ENCODE measurements around the gene FXYD7. TPM values are rescaled to one million over a fixed set of nuclear protein-coding genes. Genes with fewer than 3 reads are reported as not detected.

FXYD7 gene
- total and polyA plus RNA-seq, 9 of the 15 experiments (the other 6 are each of a cell fraction or from before 2014, with no cell fraction given) = 0.10 to 0.80 (median 0.31) TPM; not detected in 3

DNA sequence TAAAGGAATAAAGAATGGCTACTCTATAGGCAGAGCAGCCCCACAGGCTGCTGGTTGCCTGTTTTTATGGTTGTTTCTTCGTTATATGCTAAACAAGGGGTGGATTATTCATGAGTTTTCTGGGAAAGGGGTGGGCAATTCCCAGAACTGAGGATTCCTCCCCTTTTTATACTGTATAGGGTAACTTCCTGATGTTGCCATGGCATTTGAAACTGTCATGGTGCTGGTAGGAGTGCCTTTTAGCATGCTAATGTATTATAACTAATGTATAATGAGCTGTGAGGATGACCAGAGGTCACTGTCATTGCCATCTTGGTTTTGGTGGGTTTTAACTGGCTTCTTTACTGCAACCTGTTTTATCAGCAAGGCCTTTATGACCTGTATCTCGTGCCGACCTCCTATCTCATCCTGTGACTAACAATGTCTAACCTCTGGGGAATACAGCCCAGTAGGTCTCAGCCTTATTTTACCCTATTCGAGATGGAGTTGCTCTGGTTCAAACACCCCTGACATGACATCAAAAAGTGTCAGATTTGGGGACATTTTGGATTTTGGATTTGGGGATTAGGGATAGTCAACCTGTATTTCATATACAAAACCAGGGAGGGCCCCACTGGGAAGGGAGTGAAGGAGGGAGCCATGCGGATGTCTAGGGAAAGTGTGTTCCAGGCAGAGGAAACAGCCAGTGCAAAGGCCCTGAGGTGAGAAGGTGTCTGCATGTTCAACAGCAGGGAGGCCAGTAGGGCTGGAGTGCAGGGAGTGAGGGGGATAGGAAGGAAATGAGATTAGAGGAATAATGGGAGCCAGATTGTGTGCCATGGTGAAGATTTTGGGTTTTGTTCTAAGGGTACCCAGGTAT is 22.4 kb downstream of the FXYD7 start (continued):
- TF ChIP-seq REST (IDR thresholded peaks at IDR 0.05; ENCODE audit: borderline replicate concordance) (peak; percentile 48), REST (CRISPR knock-in tag; IDR thresholded peaks at IDR 0.05; ENCODE audit: low read depth) (0 out of 2 replicates have a peak, but pooled peaks have one; percentile 42), TCFL5 (CRISPR knock-in tag; conservative IDR thresholded peaks at IDR 0.05) (peak; percentile 72; the same call in 1 of the 2 replicates), ZNF785 (CRISPR knock-in tag; IDR thresholded peaks at IDR 0.05) (peak; percentile 62; the same call in 1 of the 2 replicates), SOX6 (IDR thresholded peaks at IDR 0.05) (0 out of 2 replicates have a peak, but pooled peaks have one; percentile 23), DDX20 (tag; IDR thresholded peaks at IDR 0.05; ENCODE audit: low read depth) (peak; percentile 89), HIVEP1 (CRISPR knock-in tag; IDR thresholded peaks at IDR 0.05) (peak; percentile 90), ZNF740 (CRISPR knock-in tag; IDR thresholded peaks at IDR 0.05) (no peak), ZNF740 (tag; IDR thresholded peaks at IDR 0.05) (peak in 1 of 2 experiments; percentile 95; a peak in 2 of 4 replicates), PPARD (CRISPR knock-in tag; IDR thresholded peaks at IDR 0.05) (peak; percentile 68; the same call in 1 of the 2 replicates), HMBOX1 (IDR thresholded peaks at IDR 0.05) (0 out of 2 replicates have a peak, but pooled peaks have one; percentile 22)
- TF ChIP-seq, protein P1, sequence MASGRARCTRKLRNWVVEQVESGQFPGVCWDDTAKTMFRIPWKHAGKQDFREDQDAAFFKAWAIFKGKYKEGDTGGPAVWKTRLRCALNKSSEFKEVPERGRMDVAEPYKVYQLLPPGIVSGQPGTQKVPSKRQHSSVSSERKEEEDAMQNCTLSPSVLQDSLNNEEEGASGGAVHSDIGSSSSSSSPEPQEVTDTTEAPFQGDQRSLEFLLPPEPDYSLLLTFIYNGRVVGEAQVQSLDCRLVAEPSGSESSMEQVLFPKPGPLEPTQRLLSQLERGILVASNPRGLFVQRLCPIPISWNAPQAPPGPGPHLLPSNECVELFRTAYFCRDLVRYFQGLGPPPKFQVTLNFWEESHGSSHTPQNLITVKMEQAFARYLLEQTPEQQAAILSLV (tag; IDR thresholded peaks at IDR 0.05) = peak; percentile 87
- TF ChIP-seq, protein P2, sequence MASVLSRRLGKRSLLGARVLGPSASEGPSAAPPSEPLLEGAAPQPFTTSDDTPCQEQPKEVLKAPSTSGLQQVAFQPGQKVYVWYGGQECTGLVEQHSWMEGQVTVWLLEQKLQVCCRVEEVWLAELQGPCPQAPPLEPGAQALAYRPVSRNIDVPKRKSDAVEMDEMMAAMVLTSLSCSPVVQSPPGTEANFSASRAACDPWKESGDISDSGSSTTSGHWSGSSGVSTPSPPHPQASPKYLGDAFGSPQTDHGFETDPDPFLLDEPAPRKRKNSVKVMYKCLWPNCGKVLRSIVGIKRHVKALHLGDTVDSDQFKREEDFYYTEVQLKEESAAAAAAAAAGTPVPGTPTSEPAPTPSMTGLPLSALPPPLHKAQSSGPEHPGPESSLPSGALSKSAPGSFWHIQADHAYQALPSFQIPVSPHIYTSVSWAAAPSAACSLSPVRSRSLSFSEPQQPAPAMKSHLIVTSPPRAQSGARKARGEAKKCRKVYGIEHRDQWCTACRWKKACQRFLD (CRISPR knock-in tag; IDR thresholded peaks at IDR 0.05) = peak; percentile 95
